Loucy (cell line): ENCODE measurements around the gene MBP.

Experiments used
- CTCF ChIP-seq: fragments of 200-600 bp; sonication (generic); conservative IDR thresholded peaks from 2 replicates; pipeline ENCODE4 v1.5.1; 2014; ENCODE audit warnings: mild to moderate bottlenecking, antibody characterized with exemption, low read length
- EZH2phosphoT487 ChIP-seq: fragments of 200-600 bp; IDR thresholded peaks from 2 replicates; pipeline ENCODE4 v1.6.1; 2018; ENCODE audit warnings: antibody characterized with exemption, mild to moderate bottlenecking, moderate library complexity, borderline replicate concordance

GRCh38 chr18:77015771-77016710, 116.5 kb downstream of the MBP start:
- TF ChIP-seq CTCF (no peak), EZH2phosphoT487 (no peak)
